ENCODE results near the gene MGAT4C.

MGAT4C gene

DNA sequence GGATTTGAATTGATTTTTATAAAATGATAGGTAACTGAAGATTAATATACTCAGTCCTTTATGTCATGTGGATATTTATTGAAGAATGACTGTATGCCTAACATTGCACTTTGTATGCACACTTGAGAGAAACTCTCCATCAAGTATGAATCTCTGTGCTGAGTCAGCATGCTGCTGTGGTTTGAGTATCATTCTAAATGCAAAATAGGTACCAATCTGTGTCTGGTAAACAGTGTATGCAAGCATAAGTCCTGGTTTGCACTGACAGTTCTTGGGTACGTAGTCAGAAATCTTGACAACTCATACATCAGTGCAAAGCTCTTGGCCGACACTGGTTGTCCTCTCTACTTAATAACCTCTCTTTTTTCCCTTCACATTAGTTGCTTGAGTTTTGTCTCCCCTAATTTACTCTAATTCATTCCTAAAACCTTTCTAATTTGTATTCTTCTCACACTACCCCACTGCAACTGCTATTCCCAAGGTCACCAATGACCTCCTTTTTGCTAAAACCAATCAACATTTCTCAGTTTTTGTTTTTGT, 21.8 kb downstream of the MGAT4C start:
- H3K4me3 ChIP-seq (replicated peaks; ENCODE audit: low read depth, low read length) = no peak overlapping the region
- no peak for DNase-seq (ENCODE audit: extremely low read depth, low read depth)
- no peak for TF ChIP-seq CTCF (IDR thresholded peaks at IDR 0.05; ENCODE audit: low read depth, low read length, missing control alignments)

DNA sequence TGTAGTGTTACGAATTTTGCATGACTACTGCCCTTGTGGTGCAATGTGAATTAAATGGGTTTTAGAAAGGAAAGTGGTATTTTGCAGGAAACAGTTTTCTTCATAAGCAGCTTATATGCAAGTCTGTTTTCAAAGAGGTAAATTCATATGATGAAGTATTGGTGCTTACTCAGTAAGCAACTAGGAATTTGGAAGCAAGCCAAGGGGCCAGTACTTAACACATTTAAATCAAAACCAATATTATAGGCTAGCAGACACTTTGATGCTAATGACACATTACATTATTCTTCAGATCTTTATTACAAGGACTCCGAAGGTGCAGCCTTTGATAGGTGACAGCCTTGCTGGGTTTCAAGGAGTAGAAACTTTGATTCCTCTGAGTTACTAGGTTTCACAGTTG, 23.1 kb downstream of the MGAT4C start:
- TF ChIP-seq CTCF (IDR thresholded peaks at IDR 0.05; ENCODE audit: low read depth, low read length, missing control alignments) = no peak
- DNase-seq (ENCODE audit: extremely low read depth, low read depth) = no peak
- H3K4me3 ChIP-seq (replicated peaks; ENCODE audit: low read depth, low read length) = no peak overlapping the region

DNA sequence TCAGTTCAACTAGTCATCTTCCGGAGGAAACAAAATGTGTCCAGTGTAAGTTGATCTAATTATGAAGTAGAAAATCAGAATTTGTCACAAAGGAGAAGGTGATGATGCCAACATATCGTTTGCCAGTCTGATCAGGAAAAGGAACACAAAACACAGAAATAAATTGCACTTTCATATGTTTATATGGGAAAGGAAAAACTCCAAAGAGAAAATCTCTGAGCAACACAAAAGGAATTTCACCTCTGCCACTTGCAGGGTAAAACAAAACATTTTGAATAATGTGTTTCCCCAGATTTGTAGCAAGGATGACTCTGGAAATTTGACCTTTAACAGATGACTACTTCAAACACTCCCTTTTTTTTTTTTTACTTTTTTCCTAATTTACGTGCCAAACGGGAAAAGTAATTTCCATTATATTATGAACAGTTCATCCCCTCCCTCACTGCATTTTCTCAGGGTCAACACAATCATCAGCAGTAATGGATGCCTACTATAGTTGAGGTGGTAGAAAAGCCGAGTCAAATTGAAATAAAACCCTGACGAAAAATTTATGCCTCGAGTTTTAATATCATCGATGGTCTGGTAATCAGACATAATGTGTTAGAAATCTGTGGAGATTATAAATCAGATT, 25.6 kb downstream of the MGAT4C start:
- DNase-seq (ENCODE audit: extremely low read depth, low read depth) = peak; percentile 3
- TF ChIP-seq CTCF (IDR thresholded peaks at IDR 0.05; ENCODE audit: low read depth, low read length, missing control alignments) = no peak
- no peak overlapping the region for H3K4me3 ChIP-seq (replicated peaks; ENCODE audit: low read depth, low read length)

DNA sequence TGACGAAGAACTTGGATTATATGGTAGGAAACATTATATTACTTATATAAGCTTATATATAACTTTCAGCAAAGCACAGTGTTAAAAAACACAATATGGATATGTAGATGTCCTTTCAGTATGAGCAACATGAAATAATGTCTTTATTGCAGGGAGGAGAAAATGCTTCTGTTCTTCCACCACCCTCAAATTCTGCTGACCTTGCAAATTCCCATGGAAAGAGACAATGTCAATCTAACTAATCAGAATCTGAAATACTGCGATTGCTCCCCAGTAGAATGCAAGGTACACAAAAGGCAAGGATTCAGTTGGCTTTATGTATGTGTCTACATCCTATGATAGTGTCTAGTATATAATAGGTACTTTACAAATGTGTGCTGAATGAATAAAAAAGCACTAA, 26.4 kb downstream of the MGAT4C start:
- H3K4me3 ChIP-seq (replicated peaks; ENCODE audit: low read depth, low read length) = no peak overlapping the region
- no peak for DNase-seq (ENCODE audit: extremely low read depth, low read depth)
- no peak for TF ChIP-seq CTCF (IDR thresholded peaks at IDR 0.05; ENCODE audit: low read depth, low read length, missing control alignments)

GRCh38 chr12:86228656-86229055, 27.5 kb downstream of the MGAT4C start:
- H3K4me3 ChIP-seq (replicated peaks; ENCODE audit: low read depth, low read length) = no peak overlapping the region
- DNase-seq (ENCODE audit: extremely low read depth, low read depth) = no peak
- no peak for TF ChIP-seq CTCF (IDR thresholded peaks at IDR 0.05; ENCODE audit: low read depth, low read length, missing control alignments)

- no peak for TF ChIP-seq CTCF (IDR thresholded peaks at IDR 0.05; ENCODE audit: low read depth, low read length, missing control alignments)
- no peak overlapping the region for H3K4me3 ChIP-seq (replicated peaks; ENCODE audit: low read depth, low read length)
- no peak for DNase-seq (ENCODE audit: extremely low read depth, low read depth)
Measured at GRCh38 chr12:86226481-86226880, 29.7 kb downstream of the MGAT4C start.

DNA sequence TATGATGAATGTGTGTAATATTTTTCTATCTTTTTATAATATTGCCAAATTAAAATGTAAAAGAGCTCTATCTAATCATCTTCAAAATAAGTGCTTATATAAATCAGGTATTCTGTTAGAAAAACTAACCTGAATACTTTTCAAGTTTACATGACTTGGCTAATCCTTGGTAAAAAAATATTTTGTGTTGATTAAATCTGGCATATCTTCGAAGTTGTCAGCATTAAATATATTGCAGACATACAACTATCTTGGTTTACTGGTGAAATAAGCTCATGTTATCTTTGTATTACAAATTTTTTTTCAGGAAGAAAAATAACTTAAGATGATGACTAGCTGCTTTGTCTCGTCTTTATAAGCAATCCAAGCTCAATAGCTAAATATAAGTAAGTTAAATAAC, 39.6 kb downstream of the MGAT4C start:
- no peak for DNase-seq (ENCODE audit: extremely low read depth, low read depth)
- TF ChIP-seq CTCF (IDR thresholded peaks at IDR 0.05; ENCODE audit: low read depth, low read length, missing control alignments) = no peak
- no peak overlapping the region for H3K4me3 ChIP-seq (replicated peaks; ENCODE audit: low read depth, low read length)
